ENCODE data around the gene STK32C.

DNA sequence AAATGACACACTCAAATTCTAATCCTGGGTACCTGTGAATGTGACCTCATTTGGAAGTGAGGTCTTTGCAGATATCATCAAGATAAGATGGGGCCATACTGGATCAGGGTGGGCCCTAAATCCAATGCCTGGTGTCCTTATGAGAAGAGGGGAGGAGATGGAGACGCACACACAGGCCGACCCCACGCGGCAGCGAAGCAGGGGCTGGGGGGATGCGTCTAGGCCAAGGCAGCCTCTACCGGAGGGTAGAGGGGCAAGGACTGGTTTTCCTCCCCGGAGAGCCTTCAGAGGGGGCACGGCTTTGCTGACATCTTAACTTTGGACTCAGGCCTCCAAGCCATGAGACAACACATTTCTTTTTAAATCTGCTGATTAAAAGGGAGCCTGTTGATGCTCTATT is 87.7 kb downstream of the STK32C start:
- TF ChIP-seq, protein P1, sequence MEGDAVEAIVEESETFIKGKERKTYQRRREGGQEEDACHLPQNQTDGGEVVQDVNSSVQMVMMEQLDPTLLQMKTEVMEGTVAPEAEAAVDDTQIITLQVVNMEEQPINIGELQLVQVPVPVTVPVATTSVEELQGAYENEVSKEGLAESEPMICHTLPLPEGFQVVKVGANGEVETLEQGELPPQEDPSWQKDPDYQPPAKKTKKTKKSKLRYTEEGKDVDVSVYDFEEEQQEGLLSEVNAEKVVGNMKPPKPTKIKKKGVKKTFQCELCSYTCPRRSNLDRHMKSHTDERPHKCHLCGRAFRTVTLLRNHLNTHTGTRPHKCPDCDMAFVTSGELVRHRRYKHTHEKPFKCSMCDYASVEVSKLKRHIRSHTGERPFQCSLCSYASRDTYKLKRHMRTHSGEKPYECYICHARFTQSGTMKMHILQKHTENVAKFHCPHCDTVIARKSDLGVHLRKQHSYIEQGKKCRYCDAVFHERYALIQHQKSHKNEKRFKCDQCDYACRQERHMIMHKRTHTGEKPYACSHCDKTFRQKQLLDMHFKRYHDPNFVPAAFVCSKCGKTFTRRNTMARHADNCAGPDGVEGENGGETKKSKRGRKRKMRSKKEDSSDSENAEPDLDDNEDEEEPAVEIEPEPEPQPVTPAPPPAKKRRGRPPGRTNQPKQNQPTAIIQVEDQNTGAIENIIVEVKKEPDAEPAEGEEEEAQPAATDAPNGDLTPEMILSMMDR (IDR thresholded peaks at IDR 0.05), result no peak
- TF ChIP-seq POLR2A (IDR thresholded peaks at IDR 0.05), result no peak
- no peak for TF ChIP-seq EP300 (IDR thresholded peaks at IDR 0.05)

Data from tibial nerve (tissue), 4 donors.